Stimulated activated CD4-positive, alpha-beta T cell treated with anti-CD3 and anti-CD28 coated beads, Interleukin-2, amount 100 ng/mL, for 4 hours (primary cell): ENCODE data around the gene CCDC88B.

Source experiments
- DNase-seq: peaks from one replicate; pipeline ENCODE4 v3.0.0-alpha.2; 2020; ENCODE audit warnings: low read depth

Gene CCDC88B

GRCh38 chr11:64343767-64344559 lies 4.0 kb downstream of the CCDC88B start:
- DNase-seq: no peak

GRCh38 chr11:64344787-64345186 lies 4.8 kb downstream of the CCDC88B start:
- DNase-seq: no peak

GRCh38 chr11:64347193-64347867 lies 7.3 kb downstream of the CCDC88B start:
- no peak for DNase-seq

GRCh38 chr11:64348383-64349024 lies 8.5 kb downstream of the CCDC88B start:
- DNase-seq: no peak

- DNase-seq: no peak
These were observed 9.0 kb downstream of the CCDC88B start for GRCh38 chr11:64349025-64349387.

DNA sequence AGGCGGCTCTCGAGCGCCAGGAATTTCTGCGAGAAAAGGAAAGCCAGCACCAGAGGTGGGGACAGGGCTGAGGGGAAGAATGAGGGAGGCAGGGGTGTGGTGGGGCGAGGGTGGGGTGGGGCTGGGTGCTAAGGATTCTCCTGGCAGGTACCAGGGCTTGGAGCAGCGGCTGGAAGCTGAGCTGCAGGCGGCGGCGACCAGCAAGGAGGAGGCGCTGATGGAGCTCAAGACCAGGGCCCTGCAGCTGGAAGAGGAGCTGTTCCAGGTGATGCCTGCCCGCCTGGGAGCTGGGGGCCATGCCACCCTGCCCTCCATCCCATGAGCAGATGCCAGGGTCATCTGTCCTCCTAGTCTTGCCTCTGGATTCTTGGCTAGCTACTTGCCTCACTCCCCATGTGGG lies 9.4 kb downstream of the CCDC88B start:
- DNase-seq: no peak

- no peak for DNase-seq
These were observed 11.2 kb downstream of the CCDC88B start for GRCh38 chr11:64351136-64351631.

DNA sequence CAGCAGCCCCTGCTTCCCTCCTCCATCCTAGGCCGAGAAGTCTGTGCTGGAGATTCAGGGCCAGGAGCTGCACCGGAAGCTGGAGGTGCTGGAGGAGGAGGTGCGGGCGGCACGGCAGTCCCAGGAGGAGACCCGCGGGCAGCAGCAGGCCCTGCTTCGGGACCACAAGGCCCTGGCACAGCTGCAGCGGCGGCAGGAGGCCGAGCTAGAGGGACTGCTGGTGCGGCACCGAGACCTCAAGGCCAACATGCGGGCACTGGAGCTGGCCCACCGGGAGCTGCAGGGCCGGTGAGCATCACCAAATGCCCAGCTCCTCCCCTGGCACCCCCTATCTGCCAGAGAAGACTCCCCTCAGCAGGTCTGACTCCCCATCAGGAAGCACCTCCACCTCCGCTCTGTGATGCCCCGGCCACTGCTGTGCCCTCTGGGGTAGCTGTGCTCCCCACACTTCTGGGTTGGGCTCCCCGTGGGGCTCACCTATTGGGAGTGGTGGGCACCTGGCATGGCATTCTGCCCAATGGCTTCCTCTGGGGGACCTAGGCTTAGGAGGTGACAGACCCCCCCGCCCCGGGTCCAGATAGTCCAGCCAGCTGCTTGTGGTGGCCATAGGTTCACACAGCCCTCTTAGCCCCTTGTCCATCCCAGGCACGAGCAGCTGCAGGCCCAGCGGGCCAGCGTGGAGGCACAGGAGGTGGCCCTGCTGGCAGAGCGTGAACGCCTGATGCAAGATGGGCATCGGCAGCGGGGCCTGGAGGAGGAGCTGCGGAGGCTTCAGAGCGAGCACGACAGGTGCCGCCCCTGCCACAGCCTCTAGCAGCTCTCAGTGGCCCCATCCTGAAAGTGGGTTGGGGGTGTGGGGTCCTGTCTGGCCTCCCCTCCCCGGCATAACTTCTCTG lies 12.3 kb downstream of the CCDC88B start:
- no peak for DNase-seq

DNA sequence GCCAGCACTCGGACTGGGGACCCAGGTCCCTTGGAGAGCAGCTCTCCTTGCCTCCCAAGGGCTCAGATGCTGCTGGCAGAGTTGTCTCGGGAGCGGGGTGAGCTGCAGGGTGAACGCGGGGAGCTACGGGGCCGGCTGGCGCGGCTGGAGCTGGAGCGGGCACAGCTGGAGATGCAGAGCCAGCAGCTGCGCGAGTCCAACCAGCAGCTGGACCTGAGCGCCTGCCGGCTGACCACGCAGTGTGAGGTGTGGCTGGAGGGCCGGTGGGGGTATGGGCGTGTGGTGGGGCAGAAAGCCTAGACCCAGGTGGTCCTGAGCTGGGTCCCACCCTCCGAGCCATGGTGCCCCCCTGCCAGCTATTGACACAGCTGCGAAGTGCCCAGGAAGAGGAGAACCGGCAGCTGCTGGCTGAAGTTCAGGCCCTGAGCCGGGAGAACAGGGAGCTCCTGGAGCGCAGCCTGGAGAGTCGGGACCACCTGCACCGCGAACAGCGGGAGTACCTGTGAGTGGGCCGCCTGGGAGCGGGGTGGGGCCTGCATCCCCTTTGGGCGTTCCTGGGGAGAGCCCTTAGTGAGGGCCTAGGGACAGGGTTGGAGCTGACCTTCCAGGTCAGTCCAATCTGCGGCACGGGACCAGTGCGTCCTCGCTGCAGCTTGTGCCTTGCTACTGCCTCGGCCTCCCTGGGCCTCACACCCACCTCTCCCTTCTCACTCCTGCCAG lies 13.2 kb downstream of the CCDC88B start:
- no peak for DNase-seq

- no peak for DNase-seq
These were observed 13.9 kb downstream of the CCDC88B start for GRCh38 chr11:64353715-64354506.

GRCh38 chr11:64355078-64355940 lies 15.3 kb downstream of the CCDC88B start:
- no peak for DNase-seq

- DNase-seq: no peak
These were observed 16.8 kb downstream of the CCDC88B start for GRCh38 chr11:64356498-64357411.

DNA sequence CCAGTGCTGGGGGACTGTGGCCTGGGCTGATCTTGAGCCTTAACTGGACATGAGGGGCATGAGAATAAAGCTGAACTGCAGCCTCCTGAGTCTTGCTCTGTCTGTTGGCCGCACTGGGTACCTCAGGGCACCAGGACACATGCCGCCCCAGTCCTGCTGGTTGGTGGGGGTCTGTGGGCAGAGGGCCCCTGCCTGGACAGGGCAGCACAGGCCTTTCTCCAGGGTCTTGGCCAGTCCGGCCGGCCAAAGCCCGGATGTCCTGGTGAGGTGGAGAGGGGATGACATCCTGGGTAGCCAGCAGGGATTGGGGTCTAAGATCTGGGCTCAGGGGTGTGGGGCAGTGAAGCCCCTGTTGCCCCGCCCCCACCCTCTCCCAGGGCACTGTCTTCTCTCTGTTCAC lies 17.4 kb downstream of the CCDC88B start:
- no peak for DNase-seq

- no peak for DNase-seq
These were observed 18.0 kb downstream of the CCDC88B start for GRCh38 chr11:64357904-64358535.

DNA sequence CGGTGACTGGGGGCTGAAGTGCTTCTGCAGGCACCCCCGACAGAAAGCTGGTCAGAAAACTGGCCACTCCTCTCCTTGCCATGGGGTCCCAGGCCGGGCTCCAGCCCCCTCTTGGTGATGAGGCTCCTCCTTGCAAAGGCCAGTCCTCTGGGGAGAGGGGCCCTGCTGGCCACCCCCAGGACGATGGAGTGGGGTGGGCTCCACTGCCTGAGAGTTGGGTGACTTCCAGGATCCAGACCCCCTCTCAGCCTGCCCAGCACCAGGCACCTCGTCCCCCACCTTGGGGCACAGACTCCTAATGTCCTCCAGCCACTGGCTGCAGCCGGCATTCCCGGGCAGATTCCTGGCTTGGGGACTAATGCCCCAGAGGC lies 18.5 kb downstream of the CCDC88B start:
- DNase-seq: no peak

DNA sequence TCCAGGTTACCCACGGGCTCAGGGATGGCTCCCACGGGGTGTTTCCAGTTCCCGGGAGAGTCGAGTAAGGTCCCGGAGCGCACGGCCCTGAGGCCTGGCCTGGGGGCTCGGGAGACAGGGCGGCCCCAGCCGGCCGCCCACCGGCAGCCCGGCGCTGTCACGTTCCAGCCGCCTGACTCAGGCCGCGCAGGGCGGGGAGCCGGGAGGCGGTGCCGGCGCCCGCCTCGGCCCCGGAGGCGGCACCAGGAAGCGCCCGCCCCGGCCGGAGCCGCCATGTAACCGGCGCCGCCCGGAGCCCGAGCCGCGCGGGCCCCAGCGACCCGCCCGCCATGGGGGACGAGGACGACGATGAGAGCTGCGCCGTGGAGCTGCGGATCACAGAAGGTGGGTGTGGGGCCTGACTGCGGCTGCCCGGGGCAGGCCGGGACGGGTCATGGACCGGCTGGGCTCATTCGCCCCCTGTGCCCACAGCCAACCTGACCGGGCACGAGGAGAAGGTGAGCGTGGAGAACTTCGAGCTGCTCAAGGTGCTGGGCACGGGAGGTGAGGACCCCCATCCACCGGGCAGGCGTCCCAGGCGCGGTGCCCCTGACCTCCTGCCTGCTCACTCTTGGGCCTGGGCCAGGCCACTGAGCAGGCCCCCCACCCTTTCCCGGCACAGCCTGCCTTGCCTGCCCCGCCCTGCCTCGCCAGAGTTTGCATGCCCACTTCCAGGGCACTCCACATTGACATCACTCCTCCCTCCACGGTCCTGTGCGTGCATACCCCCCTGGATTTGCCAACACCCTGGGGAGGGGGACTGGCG lies 19.1 kb downstream of the CCDC88B start, which contains the start of gene RPS6KA4:
TSS of gene RPS6KA4 (plus strand) at position 256 of the 805 bp plus-strand sequence. CDS start at position 330, 74 bp downstream.
- no peak for DNase-seq
